Mammary epithelial cell (primary cell): ENCODE data around the gene PGAP3.

Source experiments
- EZH2 ChIP-seq: IDR thresholded peaks from 2 replicates; pipeline ENCODE4 v1.6.1; 2012; ENCODE audit warnings: low read length, inconsistent platforms, borderline replicate concordance
- TF ChIP-seq, protein P1 (sequence below), 2 donors: IDR thresholded peaks in 1 of 2; conservative IDR thresholded peaks in 1 of 2; 2 replicates each; pipeline ENCODE4 v1.5.1; 2011 to 2012; ENCODE audit warnings: inconsistent platforms in 2 of 2, low read length in 2 of 2, mild to moderate bottlenecking in 2 of 2, control low read depth in 1 of 2, low read depth in 1 of 2; ENCODE audit not compliant: insufficient read depth in 1 of 2; ENCODE audit errors: extremely low read depth in 1 of 2

DNA sequence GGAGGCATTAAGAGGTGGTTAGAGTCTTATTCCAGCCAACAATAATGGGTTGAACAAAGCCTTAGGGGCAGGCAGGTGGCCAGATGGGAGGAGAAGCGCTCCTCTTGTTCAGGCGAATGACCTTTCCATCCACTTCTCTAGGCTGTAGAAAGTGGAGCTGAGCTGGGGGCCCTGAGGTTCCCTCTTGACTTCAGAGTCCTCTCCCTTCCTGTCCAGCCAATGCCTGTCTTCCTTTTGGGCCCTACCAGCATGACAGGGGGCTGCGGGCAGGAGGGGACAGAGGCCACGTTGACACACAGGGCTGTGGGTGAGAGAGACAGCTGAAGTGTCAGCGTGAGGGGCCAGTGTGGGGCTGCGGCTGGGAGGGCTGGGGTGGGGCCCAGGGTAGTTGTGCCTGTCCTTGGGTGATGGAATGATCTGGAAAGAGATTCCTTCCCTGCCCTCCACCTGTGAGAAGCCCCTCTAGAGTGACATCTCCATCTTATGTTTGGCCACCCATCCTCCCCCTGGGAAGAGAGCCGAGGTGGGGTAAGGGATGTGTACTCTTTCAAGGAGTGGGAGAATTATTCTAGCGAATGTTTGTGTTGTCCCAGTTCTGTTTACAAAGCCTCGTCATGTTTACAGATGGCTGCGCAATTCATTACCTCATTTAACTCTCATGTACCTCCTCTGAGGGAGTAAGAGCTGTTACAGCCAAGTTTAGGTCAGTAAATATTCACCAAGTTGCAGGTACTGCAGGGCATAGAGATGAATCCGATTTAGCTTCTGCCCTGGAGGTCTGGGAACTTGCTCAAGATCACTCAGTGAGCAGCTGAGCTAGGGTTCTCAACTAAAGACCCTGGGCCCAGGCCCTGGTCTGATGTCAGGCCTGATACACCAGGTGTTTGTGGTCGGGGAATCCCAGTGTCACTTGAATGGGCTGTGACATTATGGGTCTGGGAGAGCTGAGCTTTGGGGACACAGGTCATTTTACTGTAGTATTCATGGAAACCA lies 15.3 kb upstream of the PGAP3 start:
- TF ChIP-seq, protein P1, sequence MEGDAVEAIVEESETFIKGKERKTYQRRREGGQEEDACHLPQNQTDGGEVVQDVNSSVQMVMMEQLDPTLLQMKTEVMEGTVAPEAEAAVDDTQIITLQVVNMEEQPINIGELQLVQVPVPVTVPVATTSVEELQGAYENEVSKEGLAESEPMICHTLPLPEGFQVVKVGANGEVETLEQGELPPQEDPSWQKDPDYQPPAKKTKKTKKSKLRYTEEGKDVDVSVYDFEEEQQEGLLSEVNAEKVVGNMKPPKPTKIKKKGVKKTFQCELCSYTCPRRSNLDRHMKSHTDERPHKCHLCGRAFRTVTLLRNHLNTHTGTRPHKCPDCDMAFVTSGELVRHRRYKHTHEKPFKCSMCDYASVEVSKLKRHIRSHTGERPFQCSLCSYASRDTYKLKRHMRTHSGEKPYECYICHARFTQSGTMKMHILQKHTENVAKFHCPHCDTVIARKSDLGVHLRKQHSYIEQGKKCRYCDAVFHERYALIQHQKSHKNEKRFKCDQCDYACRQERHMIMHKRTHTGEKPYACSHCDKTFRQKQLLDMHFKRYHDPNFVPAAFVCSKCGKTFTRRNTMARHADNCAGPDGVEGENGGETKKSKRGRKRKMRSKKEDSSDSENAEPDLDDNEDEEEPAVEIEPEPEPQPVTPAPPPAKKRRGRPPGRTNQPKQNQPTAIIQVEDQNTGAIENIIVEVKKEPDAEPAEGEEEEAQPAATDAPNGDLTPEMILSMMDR (conservative IDR thresholded peaks at IDR 0.05 in 1 of 2, IDR thresholded peaks at IDR 0.05 in 1 of 2; ENCODE audit: extremely low read depth in 1 of 2, insufficient read depth in 1 of 2, low read depth in 1 of 2, low read length in 2 of 2) = no peak
- no peak for TF ChIP-seq EZH2
